HepG2 (cell line): ENCODE data around the gene PCGF2. TPM values are rescaled to one million over a fixed set of nuclear protein-coding genes. Genes with fewer than 3 reads are reported as not detected.
A peak's percentile ranks its signal among the peaks of the same experiment; 100 is the strongest.

Experiments used
- AHR ChIP-seq: IDR thresholded peaks from 2 replicates; pipeline ENCODE4 v1.6.1; 2018; ENCODE audit warnings: missing genetic modification reagents, missing compliant biosample characterization
- ASH2L ChIP-seq: fragments of 300-600, 200-600 bp; sonication (generic); IDR thresholded peaks from 2 replicates; pipeline ENCODE4 v1.7.0; 2017; ENCODE audit warnings: low read depth, mild to moderate bottlenecking, moderate library complexity, mixed read lengths, low read length; ENCODE audit not compliant: insufficient read length
- CBX5 ChIP-seq: sonication (generic); formaldehyde crosslinking; IDR thresholded peaks from 2 replicates; pipeline ENCODE4 v1.4.0; 2020; ENCODE audit warnings: missing genetic modification reagents, borderline replicate concordance
- FOXK1 ChIP-seq: sonication (generic); formaldehyde crosslinking; IDR thresholded peaks from 2 replicates; pipeline ENCODE4 v1.4.0; 2020; ENCODE audit warnings: low read depth, missing genetic modification reagents, borderline replicate concordance
- HDAC2 ChIP-seq: sonication (generic); formaldehyde crosslinking; IDR thresholded peaks from 2 replicates; pipeline ENCODE4 v1.4.0; 2020; ENCODE audit warnings: missing genetic modification reagents
- HNRNPK ChIP-seq: fragments of 200-400 bp; formaldehyde crosslinking; IDR thresholded peaks from 2 replicates; pipeline ENCODE4 v1.6.1; 2018; ENCODE audit warnings: low read length, low read depth, moderate library complexity, mild to moderate bottlenecking; ENCODE audit not compliant: poor library complexity, severe bottlenecking
- PITX1 ChIP-seq: sonication (generic); formaldehyde crosslinking; IDR thresholded peaks from 2 replicates; pipeline ENCODE4 v1.5.1; 2020; ENCODE audit warnings: mild to moderate bottlenecking, missing genetic modification reagents
- REXO4 ChIP-seq: sonication (generic); formaldehyde crosslinking; IDR thresholded peaks from 2 replicates; pipeline ENCODE4 v1.8.0; 2022; ENCODE audit warnings: missing genetic modification reagents, mild to moderate bottlenecking, borderline replicate concordance
- TEAD3 ChIP-seq: optimal IDR thresholded peaks from 2 replicates; pipeline ENCODE3; 2016; ENCODE audit warnings: borderline replicate concordance
- ZBTB39 ChIP-seq: sonication (generic); formaldehyde crosslinking; IDR thresholded peaks from 2 replicates; pipeline ENCODE4 v1.5.0; 2020; ENCODE audit warnings: missing genetic modification reagents
- ZC3H4 ChIP-seq: sonication (generic); formaldehyde crosslinking; IDR thresholded peaks from 2 replicates; pipeline ENCODE4 v1.4.0; 2020; ENCODE audit warnings: missing genetic modification reagents, borderline replicate concordance
- ZNF335 ChIP-seq: sonication (generic); formaldehyde crosslinking; IDR thresholded peaks from 2 replicates; pipeline ENCODE4 v1.4.0; 2020; ENCODE audit warnings: missing genetic modification reagents
- ZNF432 ChIP-seq: sonication (generic); formaldehyde crosslinking; IDR thresholded peaks from 2 replicates; pipeline ENCODE4 v1.5.0; 2020; ENCODE audit warnings: missing genetic modification reagents, mild to moderate bottlenecking, borderline replicate concordance
- ZNF503 ChIP-seq: sonication (generic); formaldehyde crosslinking; IDR thresholded peaks from 2 replicates; pipeline ENCODE4 v1.4.0; 2020; ENCODE audit warnings: missing genetic modification reagents
- polyA plus RNA-seq, 8 experiments: library from polyadenylated mRNA; depleted of rRNA in 3 of 8; stranded (reverse) in 7 of 8; unstranded in 1 of 8; fragments of >200 nt; fragmentation: Illumina TruSeq in 4 of 8; extraction: Trizol in 4 of 8; gene quantifications; 2 replicates each; pipeline versions ENCODE4 v1.2.1 to v1.2.3, GENCODE V29; 2011 to 2016; ENCODE audit warnings: low read depth in 4 of 8, missing spikeins in 1 of 8, mixed read lengths in 1 of 8; ENCODE audit not compliant: insufficient read depth in 1 of 8
- total RNA-seq, 5 experiments: library from RNA; depleted of rRNA; stranded (reverse); fragments of >200 nt; fragmentation: Illumina TruSeq; extraction: Trizol; gene quantifications; 2 replicates each; pipeline ENCODE4 v1.2.3, GENCODE V29; 2016; ENCODE audit warnings: low read depth in 1 of 5
- TF ChIP-seq, protein P1 (sequence below): IDR thresholded peaks from 2 replicates; pipeline ENCODE4 v1.6.1; 2016; ENCODE audit warnings: missing compliant biosample characterization, missing genetic modification reagents, borderline replicate concordance
- TF ChIP-seq, protein P2 (sequence below): sonication (generic); formaldehyde crosslinking; IDR thresholded peaks from 2 replicates; pipeline ENCODE4 v1.8.1; 2023; ENCODE audit warnings: mild to moderate bottlenecking, missing genetic modification reagents
- TF ChIP-seq, protein P3 (sequence below): sonication (generic); formaldehyde crosslinking; IDR thresholded peaks from 2 replicates; pipeline ENCODE4 v1.9.0; 2021; ENCODE audit warnings: missing genetic modification reagents, mild to moderate bottlenecking, borderline replicate concordance

The PCGF2 gene
- total and polyA plus RNA-seq, 2 of the 13 experiments (the other 11 are each of a cell fraction or from before 2014, with no cell fraction given) = 11.6 to 29.4 TPM

DNA sequence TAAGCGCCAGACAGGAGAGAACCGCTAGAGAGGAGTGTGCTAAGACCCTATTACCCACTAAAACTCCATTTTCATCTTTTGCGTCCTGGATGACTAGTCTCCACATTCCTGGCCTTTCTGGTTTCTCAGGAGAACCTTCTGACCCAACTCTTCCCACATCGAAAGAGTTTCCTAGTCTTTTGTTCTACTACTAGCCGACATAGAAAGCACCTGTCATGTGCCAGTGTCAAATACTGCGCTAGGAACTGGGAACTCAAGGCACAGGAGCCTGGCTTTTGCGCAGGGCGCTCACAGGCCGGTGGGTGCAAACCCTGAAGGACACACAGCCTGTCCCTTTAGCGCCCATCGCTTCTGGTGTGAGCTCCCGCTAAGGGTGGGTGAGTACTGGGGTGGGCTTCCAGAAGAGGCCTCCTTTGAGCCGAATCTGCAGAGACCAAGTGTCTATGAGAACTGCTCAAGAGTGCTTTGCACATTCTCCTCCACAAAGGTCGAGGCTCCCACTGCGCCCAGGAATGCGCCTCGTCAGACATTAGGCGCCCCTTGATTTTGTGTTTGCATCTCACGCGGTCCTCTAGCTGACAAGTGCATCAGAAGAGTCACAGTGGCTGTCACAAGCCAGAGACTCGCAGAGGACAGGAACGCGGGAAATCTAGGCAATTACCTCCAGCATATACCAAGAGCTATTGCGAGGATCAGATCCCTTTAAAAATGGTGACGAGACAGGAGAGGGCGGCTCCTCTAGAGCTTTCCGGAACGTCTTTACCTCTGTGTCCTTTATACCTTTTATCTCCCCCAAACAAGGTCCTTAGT lies 2.4 kb upstream of the PCGF2 start (continued):
- TF ChIP-seq AHR (CRISPR knock-in tag) = 0 out of 2 replicates have a peak, but pooled peaks have one; percentile 24
- TF ChIP-seq HNRNPK = no peak
- no peak; the same call in 1 of the 2 replicates for TF ChIP-seq PITX1 (CRISPR knock-in tag)
- TF ChIP-seq CBX5 (CRISPR knock-in tag) = no peak
- TF ChIP-seq ZC3H4 (CRISPR knock-in tag) = peak; percentile 58; the same call in 1 of the 2 replicates
- TF ChIP-seq TEAD3 (CRISPR knock-in tag) = peak; percentile 60
- no peak for TF ChIP-seq ZNF432 (CRISPR knock-in tag)
- peak; percentile 55 for TF ChIP-seq HDAC2 (CRISPR knock-in tag)
- TF ChIP-seq ZBTB39 (CRISPR knock-in tag) = no peak
- TF ChIP-seq ZNF503 (CRISPR knock-in tag) = no peak
- TF ChIP-seq, protein P1, sequence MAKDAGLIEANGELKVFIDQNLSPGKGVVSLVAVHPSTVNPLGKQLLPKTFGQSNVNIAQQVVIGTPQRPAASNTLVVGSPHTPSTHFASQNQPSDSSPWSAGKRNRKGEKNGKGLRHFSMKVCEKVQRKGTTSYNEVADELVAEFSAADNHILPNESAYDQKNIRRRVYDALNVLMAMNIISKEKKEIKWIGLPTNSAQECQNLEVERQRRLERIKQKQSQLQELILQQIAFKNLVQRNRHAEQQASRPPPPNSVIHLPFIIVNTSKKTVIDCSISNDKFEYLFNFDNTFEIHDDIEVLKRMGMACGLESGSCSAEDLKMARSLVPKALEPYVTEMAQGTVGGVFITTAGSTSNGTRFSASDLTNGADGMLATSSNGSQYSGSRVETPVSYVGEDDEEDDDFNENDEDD = peak; percentile 59; the same call in 1 of the 2 replicates
- TF ChIP-seq ASH2L = no peak
- TF ChIP-seq, protein P2, sequence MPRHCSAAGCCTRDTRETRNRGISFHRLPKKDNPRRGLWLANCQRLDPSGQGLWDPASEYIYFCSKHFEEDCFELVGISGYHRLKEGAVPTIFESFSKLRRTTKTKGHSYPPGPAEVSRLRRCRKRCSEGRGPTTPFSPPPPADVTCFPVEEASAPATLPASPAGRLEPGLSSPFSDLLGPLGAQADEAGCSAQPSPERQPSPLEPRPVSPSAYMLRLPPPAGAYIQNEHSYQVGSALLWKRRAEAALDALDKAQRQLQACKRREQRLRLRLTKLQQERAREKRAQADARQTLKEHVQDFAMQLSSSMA (CRISPR knock-in tag) = no peak
- TF ChIP-seq ZNF335 (CRISPR knock-in tag) = no peak
- TF ChIP-seq REXO4 (CRISPR knock-in tag) = no peak
- TF ChIP-seq, protein P3, sequence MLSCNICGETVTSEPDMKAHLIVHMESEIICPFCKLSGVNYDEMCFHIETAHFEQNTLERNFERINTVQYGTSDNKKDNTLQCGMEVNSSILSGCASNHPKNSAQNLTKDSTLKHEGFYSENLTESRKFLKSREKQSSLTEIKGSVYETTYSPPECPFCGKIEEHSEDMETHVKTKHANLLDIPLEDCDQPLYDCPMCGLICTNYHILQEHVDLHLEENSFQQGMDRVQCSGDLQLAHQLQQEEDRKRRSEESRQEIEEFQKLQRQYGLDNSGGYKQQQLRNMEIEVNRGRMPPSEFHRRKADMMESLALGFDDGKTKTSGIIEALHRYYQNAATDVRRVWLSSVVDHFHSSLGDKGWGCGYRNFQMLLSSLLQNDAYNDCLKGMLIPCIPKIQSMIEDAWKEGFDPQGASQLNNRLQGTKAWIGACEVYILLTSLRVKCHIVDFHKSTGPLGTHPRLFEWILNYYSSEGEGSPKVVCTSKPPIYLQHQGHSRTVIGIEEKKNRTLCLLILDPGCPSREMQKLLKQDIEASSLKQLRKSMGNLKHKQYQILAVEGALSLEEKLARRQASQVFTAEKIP = no peak
- no peak for TF ChIP-seq FOXK1 (CRISPR knock-in tag)
